HG02885 (cell line): Measurements from ENCODE around the gene GRIP1.

Experiments
- ATAC-seq: cut with Tn5 transposase; IDR thresholded peaks from one replicate; pipeline ENCODE4 v1.9.1; 2021; ENCODE audit warnings: mild to moderate bottlenecking; ENCODE audit not compliant: unreplicated experiment, poor library complexity

GRIP1 gene, protein sequence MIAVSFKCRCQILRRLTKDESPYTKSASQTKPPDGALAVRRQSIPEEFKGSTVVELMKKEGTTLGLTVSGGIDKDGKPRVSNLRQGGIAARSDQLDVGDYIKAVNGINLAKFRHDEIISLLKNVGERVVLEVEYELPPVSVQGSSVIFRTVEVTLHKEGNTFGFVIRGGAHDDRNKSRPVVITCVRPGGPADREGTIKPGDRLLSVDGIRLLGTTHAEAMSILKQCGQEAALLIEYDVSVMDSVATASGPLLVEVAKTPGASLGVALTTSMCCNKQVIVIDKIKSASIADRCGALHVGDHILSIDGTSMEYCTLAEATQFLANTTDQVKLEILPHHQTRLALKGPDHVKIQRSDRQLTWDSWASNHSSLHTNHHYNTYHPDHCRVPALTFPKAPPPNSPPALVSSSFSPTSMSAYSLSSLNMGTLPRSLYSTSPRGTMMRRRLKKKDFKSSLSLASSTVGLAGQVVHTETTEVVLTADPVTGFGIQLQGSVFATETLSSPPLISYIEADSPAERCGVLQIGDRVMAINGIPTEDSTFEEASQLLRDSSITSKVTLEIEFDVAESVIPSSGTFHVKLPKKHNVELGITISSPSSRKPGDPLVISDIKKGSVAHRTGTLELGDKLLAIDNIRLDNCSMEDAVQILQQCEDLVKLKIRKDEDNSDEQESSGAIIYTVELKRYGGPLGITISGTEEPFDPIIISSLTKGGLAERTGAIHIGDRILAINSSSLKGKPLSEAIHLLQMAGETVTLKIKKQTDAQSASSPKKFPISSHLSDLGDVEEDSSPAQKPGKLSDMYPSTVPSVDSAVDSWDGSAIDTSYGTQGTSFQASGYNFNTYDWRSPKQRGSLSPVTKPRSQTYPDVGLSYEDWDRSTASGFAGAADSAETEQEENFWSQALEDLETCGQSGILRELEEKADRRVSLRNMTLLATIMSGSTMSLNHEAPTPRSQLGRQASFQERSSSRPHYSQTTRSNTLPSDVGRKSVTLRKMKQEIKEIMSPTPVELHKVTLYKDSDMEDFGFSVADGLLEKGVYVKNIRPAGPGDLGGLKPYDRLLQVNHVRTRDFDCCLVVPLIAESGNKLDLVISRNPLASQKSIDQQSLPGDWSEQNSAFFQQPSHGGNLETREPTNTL

DNA sequence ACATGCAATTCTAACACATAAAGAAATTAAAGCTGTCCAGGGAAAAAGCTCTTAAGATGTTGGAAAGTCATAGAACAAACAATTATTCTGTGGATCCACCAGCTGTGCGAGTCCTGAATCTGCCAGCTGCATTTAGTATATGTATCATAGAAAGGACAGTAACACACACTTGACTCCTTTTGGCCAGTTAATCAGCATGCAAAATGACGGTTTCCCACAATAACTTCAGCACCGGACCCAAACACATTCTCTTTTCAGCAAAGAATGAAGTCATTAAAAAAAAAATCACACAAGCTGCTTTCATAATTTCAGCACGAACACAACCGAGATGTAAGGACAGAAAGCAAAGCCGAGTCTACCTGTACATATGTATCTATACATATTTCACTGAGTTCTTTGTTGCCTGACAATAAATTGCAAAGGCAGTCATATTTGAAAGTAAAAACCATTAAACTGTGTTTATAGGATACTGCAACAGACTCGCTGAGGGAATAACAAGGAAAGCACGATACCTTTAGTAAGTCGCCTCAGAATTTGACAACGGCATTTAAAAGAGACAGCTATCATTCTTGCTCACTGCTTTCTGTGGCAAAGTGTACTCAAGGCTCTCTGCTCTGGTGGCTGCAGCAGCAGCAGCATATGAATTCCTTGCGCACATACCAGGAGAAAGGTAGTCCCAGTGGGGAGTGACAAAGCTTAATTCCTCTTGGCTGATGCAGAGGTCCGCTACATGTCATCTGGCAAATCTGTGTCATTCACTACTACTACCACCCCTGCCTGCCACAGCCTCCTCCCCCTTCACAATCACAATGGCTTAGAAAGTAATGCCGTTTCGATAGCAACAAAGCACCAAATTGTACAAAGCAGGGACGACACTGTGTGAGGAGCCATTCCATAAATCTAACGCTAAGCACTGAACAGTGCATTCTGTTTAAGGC is at the start of gene GRIP1:
Gene GRIP1, minus strand, starts transcription at position 739 of the 938 bp plus-strand sequence. Its CDS starts 172 bp downstream, at position 567.
- ATAC-seq, result no peak

DNA sequence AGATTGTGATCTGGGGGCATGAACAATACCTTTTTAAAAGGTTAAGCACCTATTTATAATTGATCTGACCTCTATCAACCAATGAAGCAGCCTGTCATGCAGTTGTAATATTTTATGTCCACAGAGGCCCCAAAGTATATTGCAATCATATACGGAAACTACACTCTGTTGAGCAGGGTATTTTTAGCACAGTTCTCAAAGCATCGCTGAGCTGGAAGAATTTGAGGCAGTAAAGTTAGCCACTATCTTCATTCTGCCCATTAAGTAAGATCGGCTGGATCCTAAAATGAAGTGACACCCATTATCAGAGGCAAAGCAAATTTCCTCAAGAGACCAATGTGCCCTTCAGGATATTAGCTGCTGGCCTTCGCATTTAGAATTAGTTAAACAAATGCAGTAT is 47.7 kb upstream of the GRIP1 start:
- ATAC-seq, result no peak

DNA sequence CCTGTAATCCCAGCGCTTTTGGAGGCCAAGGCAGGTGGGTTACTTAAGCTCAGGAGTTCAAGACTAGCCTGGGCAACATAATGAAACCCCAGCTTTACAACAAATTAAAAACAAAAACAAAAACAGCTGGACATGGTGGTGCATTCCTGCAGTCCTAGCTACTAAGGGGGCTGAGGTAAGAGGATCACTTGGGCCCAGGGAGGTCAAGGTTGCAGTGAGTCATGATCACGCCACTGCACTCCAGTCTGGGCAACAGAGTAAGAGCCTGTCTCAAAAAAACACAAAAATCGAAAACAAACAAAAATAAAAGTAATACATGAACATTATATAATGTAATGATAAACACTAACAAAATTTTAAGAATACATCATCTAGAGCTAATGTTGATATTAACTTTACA is 46.2 kb upstream of the GRIP1 start:
- ATAC-seq, result no peak

DNA sequence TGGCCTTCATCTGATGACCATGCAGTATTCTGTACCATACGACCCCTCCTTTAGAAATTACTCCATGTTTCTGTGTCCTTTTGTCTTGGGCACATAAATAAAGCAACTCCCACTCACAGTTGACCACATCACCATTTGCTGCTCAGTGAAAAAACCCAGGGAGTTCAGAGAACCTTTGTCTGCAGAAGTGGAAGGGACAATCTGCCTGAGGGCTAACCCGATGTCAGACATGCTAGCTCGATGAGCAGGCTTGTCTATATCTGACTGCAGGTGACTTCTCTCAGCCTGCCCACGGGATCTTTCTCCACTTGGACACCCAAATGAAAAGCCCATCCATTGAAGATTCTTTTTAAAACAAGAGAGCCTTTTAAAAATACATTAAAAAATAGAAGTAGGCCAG is 45.7 kb upstream of the GRIP1 start:
- no peak for ATAC-seq

DNA sequence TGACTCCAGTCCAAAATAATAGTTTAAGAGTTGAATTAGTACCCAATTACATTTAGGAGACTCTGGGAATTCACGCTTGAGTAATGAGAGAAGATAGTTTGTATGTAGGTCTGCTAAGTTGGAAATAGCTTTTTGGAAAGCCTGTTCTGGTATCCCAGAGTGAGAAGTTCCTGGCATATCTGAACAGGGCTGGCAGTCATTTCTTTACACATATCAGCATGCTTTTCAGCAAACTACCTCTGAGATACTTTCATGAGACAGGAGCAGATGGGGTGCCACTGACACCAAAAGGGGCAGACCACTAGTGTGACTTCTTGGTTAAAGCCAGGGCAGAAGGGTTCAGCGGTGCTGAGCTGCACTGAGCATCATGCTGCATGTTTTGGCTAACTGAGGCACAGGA is 45.1 kb upstream of the GRIP1 start:
- no peak for ATAC-seq

DNA sequence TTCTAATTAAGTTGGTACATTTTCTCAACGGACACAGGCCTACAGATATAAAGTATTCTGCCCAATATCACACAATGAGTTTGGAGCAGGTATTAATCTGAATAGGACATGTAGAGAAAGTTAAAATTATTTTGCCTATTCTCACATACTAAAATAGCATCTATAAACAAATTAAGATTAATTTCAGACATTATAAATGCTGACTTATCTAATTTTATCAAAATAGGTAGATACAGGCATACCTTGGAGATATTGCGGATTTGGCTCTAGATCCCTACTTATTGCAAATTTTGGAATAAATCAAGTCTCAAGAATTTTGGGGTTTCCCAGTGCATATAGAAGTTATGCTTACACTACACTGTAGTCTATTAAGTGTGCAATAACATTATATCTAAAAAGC is 41.0 kb upstream of the GRIP1 start:
- no peak for ATAC-seq

DNA sequence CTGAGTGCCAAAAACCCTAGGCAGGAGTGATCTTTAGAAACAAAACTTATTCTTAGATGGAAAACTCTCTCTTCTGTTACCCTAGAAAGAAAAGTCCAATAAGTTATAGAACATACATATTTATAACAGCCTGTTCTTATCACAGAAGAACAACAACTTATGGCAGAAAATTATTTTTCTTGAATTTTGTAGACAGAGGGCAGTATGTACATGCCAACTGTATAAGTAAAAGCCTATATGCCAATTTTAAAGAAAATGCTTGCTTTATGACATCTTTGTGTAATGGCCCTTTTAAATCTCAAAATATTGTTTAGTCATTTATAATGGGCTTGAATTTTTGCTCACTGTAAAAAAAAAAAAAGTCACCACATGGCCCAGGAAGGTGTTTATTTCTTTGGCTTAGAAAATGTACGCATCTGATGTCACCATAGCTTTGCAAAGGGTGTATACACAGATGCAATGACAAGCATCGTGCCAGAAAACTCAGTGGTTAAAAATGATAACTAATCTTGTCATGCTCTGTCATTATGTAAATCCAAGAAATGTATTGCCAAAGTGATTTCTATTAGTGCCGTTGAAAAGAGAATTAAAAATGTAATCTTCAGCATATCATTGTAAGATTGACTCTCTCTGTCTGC is 38.3 kb upstream of the GRIP1 start:
- no peak for ATAC-seq

DNA sequence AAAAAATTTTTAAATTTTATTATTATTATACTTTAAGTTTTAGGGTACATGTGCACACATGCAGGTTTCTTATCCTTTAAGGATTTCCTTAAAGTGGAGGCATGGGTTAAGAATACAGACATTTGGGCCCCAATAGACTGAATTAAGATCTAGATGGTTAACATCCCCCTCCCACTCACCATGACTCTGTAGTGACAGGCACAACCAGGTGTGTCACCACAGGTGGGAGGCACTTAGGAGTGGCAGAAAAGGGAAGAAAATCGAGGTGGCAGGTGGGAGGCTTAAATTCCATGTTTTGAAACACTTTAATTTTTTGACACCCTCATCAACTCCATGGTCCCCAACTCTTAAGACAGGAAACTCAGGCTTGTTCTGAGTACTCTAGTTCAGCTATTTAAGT is 37.6 kb upstream of the GRIP1 start:
- ATAC-seq, result no peak

DNA sequence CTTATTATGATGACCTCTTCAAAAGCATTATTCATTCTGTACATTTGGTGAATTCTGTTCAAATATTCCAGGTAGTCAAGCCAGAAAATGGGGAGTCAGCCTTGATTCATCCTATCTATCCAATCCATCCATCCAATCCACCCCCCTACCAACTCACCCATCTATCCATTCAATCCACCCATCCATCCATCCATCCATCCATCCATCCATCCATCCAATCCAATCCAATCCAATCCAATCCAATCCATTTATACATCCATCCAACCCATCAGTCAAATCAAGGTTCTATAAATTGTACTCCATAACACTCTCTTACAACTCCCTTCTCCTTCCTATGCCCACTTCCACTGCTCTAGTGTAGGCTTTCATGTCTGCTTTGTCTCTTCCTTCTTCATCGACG is 35.8 kb upstream of the GRIP1 start:
- no peak for ATAC-seq

DNA sequence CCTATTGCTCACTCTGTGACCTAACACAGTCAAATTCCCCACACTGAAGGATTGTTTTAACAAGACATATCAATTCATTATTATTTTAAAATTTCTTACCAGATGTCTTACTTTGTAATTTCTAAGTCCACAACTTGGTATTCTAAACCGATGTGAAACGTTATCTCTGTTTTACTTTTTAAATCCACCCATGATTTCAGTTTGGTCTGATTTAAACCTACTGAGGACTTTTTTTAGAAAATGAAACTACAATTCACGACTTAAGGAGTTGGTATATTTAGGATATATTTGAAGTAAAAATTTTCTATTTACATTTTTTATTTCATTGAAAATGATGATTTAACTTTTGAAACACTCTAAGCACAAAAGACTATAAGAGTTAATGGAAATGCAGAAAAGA is 35.1 kb upstream of the GRIP1 start:
- peak; percentile 37 for ATAC-seq

DNA sequence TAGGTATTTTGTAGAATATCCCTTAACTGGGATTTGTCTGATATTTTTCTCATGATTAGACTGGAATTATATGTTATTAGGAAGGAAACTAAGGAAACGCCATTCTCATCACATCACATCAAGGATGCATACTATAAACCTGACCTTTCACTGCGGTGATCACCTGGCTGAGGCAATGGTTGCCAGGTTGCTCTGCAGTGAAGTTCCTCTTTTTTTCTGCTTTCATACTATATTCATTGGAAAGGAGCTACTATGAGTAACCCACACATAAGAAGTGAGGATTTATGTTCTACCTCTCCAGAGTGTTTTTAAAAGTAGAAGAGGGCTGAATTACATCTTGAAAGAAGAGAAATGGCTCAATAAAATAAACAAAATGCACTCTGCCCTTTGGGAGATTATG is 31.0 kb upstream of the GRIP1 start:
- ATAC-seq, result no peak

DNA sequence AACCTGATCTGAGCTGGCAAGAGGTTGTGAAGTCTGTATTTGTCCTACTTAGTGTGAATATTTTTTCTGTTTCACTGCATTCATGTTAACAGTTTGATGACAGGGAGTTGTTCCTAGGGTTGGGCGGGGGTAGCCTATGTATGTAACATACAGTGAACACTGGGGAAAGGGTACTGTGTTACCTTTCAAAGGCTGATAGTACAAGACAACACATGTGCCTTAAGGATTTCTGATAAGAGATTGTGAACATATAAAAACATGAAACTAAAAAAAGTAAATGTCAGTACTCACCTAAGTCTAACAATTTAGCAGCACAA is 30.5 kb upstream of the GRIP1 start:
- no peak for ATAC-seq

DNA sequence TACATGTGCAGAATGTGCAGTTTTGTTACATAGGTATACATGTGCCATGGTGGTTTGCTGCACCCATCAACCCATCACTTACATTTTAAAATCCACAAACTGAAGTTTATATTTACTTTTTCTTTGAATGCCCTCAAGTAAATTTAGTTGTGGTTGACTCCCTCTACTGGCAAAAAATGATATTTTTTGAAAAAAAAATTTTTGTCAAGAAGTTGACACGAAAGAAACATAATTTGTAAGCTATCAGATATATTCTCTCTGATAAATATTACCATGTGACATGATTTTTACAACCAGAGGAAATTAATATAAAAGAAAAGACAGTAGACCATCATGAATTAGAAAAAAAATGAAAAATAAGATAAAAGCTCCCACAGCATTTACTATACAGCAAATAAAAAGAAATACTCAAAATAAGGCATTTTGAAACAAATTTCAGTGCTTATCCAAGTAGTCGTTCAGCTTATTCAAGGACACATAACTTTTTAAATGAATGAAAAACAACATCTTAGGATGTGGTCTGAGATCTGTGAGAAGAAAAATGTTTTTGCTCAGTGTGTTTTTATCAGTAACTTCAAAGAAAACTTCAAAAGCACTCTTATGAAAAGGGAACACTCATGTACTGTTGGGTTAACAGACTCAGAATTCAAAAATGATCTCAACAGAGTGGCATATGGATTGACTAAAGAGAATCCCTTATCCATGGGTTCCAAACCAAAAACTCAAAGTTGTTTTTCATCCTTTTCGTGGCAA is 30.0 kb upstream of the GRIP1 start:
- ATAC-seq, result no peak

DNA sequence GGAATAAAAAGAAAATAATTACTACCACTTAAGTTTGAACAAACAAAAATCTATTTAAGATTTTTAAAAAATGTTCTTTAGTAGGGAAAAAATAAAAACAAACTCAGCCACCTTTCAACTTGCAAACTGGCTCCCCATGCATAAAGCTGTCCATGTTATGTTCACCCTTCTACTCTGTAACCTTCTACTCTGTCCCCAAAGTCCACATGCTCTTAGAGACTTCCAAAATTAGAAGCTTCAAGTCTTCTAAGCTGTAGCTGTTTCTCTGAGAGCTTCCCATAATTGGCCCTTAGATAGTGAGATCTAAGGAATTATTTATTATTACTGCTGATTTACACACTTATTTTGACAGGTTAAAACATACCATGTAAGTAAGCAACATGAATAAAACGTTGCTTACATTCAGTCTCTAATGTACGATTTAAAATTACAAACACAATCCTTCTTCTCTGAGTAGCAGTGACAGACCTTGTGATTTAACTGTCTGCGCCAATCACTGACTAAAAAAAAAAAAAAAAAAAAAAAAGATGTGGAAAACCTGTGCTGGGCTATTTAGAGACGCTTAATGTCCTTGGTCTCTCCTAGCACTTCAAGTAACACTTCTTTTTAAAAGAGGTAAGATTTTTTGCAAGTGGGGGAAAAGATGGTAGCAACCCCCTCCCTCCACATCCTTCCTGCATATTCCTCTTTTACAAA is 28.3 kb upstream of the GRIP1 start:
- no peak for ATAC-seq

DNA sequence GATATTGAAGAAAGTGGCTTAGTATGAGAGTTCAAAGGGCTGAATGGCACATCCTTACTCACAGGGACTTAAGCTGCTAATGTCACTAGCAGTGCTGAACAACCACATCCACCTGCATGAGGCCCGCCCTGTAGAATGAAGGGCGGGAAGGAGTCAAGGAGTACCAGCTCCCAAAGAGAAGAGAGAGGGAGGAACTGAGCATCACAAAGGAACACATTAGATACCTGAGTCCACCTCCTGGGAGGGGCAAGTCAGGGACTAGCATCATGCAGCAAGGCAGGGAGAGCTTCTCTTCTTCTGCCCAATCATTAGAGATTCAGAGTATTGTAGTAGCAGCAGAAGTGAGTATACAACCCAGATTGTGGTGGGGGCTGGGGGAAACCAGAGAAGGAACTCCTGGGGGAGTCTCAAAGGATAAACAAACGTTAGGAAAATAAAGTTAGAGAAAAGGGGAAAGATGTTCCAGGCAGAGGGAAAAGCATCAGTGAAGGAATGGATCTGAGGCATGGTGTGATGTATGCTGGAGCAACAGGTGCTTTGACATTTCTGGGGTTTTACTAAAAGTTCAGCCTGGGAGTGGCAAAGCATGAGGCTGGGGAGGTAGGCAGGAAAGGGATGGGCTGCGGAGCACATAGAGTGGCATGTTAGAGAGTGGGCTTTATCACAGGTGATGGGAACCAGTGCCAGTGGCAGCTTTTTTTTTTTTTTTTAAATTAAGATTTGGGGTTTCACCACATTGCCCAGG is 21.0 kb upstream of the GRIP1 start:
- ATAC-seq, result no peak

DNA sequence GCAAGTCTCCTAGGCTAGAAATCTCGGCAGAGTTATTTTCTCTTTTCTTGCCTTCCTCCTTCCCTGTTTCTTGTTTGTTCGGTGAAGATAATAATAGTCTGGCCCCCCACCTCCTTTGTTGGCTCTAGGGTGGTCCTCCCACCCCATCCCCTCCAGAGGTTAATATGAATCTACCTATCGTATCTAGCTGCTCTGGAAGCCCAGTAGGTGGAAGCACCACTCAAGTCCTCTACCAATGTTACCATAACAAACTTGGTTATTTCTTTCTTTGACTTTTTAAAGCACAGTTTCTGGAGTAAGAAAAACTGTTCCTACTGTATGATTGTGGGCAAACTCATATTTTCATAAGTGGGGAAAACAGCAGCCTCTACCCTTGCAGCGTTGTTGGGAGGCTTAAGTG is 19.7 kb upstream of the GRIP1 start:
- no peak for ATAC-seq

DNA sequence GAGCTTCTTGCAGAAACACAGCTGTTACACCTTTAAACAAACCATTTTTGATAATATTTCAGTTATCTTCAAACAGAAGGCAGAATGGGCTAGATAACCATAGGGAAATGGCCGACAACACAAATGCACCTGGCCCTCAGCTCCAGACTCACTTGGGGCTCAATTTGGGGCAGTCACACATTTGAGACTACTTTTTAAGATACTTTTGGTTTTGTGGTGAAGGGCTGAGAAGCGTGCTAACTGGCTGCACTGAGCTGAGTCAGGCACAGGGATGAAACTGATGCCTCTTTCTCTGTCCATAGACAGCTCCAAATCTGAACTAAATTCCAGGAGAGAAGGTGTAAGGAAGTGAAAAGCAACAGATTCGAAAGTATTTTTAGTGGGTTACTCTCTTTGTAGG is 18.5 kb upstream of the GRIP1 start:
- peak; percentile 63 for ATAC-seq
